ENCODE data around the gene PRG3.

DNA sequence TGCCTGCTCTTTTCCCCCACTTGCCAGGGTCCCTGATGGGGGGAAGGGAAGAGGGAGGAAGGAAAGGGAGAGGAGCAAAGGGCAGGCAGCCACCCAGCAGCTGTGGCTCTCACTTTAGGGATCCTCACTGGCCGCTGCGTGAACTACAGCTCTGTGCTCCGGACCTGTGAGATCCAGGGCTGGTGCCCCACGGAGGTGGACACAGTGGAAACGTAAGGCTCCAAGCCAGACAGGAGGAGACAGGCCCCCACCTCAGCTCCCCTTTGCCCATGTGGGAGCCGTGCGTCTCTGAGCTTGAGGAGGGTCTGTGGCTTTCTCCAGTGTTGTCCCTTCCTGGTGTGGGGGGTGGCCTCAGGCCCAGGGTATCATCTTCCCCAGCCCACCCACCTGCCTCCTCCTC is 32.9 kb downstream of the PRG3 start:
- TF ChIP-seq, protein P1, sequence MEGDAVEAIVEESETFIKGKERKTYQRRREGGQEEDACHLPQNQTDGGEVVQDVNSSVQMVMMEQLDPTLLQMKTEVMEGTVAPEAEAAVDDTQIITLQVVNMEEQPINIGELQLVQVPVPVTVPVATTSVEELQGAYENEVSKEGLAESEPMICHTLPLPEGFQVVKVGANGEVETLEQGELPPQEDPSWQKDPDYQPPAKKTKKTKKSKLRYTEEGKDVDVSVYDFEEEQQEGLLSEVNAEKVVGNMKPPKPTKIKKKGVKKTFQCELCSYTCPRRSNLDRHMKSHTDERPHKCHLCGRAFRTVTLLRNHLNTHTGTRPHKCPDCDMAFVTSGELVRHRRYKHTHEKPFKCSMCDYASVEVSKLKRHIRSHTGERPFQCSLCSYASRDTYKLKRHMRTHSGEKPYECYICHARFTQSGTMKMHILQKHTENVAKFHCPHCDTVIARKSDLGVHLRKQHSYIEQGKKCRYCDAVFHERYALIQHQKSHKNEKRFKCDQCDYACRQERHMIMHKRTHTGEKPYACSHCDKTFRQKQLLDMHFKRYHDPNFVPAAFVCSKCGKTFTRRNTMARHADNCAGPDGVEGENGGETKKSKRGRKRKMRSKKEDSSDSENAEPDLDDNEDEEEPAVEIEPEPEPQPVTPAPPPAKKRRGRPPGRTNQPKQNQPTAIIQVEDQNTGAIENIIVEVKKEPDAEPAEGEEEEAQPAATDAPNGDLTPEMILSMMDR (conservative IDR thresholded peaks at IDR 0.05; ENCODE audit: low read depth, low read length), result no peak
- no peak for TF ChIP-seq EZH2 (IDR thresholded peaks at IDR 0.05; ENCODE audit: low read length, unreplicated experiment)
